Measurements from ENCODE around the gene TTC28.

The TTC28 gene

GRCh38 chr22:28017558-28017820, 662.2 kb downstream of the TTC28 start:
- Histone ChIP-seq H3K27me3 (replicated peaks) (no peaks in the 10 kb centered on the region), H3K27ac (no peak overlapping the region), H3K4me3 (ENCODE audit: low read depth, low read length) (no peak overlapping the region), H3K36me3 (replicated peaks) (no peaks in the 10 kb centered on the region)
- no peak for DNase-seq
- in situ Hi-C loops (cut with HindIII; ENCODE audit: low pct_ligation_motif_present, low sequenced_read_pairs) = no loop called here
- no peak for TF ChIP-seq CTCF (IDR thresholded peaks at IDR 0.05; ENCODE audit: low read depth, low read length, missing control alignments)

GRCh38 chr22:28016781-28017557, 662.7 kb downstream of the TTC28 start:
- Histone ChIP-seq H3K36me3 (replicated peaks) (no peaks in the 10 kb centered on the region), H3K27ac (no peak overlapping the region), H3K27me3 (replicated peaks) (no peaks in the 10 kb centered on the region), H3K4me3 (ENCODE audit: low read depth, low read length) (no peak overlapping the region)
- TF ChIP-seq CTCF (IDR thresholded peaks at IDR 0.05; ENCODE audit: low read depth, low read length, missing control alignments) = no peak
- no peak for DNase-seq
- in situ Hi-C loops (cut with HindIII; ENCODE audit: low pct_ligation_motif_present, low sequenced_read_pairs) = no loop called here

- Histone ChIP-seq H3K4me3 (ENCODE audit: low read depth, low read length) (no peak overlapping the region), H3K27me3 (replicated peaks) (no peaks in the 10 kb centered on the region), H3K36me3 (replicated peaks) (no peaks in the 10 kb centered on the region), H3K27ac (no peak overlapping the region)
- in situ Hi-C loops (cut with HindIII; ENCODE audit: low pct_ligation_motif_present, low sequenced_read_pairs) = no loop called here
- TF ChIP-seq CTCF (IDR thresholded peaks at IDR 0.05; ENCODE audit: low read depth, low read length, missing control alignments) = no peak
- DNase-seq = no peak
Measured at GRCh38 chr22:28015676-28016601, 663.7 kb downstream of the TTC28 start.

- no peak for DNase-seq
- Histone ChIP-seq H3K36me3 (replicated peaks) (no peaks in the 10 kb centered on the region), H3K27me3 (replicated peaks) (no peaks in the 10 kb centered on the region), H3K4me3 (ENCODE audit: low read depth, low read length) (no peak overlapping the region), H3K27ac (no peak overlapping the region)
- TF ChIP-seq CTCF (IDR thresholded peaks at IDR 0.05; ENCODE audit: low read depth, low read length, missing control alignments) = no peak
- in situ Hi-C loops (cut with HindIII; ENCODE audit: low pct_ligation_motif_present, low sequenced_read_pairs) = no loop called here
Measured at GRCh38 chr22:28015046-28015425, 664.6 kb downstream of the TTC28 start.

GRCh38 chr22:28014211-28015045, 665.2 kb downstream of the TTC28 start:
- Histone ChIP-seq H3K27ac (no peak overlapping the region), H3K4me3 (ENCODE audit: low read depth, low read length) (no peak overlapping the region), H3K27me3 (replicated peaks) (no peaks in the 10 kb centered on the region), H3K36me3 (replicated peaks) (no peaks in the 10 kb centered on the region)
- TF ChIP-seq CTCF (IDR thresholded peaks at IDR 0.05; ENCODE audit: low read depth, low read length, missing control alignments) = no peak
- in situ Hi-C loops (cut with HindIII; ENCODE audit: low pct_ligation_motif_present, low sequenced_read_pairs) = no loop called here
- no peak for DNase-seq

Measured in brain microvascular endothelial cell (primary cell).